NCI-H345 treated with DMSO at 0.1 percent for 48 hours (cell line): ENCODE measurements around the gene LRIT3.

Experiments
- DNase-seq: peaks from one replicate; lab custom pipeline; 2025; ENCODE audit not compliant: unreplicated experiment; lab: John Stamatoyannopoulos, UW

Gene LRIT3

GRCh38 chr4:109847896-109848442 lies at the start of gene LRIT3:
LRIT3 (plus strand) TSS chr4:109848107; CDS start chr4:109848202, 95 bp downstream.
- no peak for DNase-seq

- no peak for DNase-seq
Observed at GRCh38 chr4:109798866-109799265, 49.0 kb upstream of the LRIT3 start.

GRCh38 chr4:109801099-109801789 lies 46.7 kb upstream of the LRIT3 start:
- no peak for DNase-seq

GRCh38 chr4:109801895-109802319 lies 46.0 kb upstream of the LRIT3 start, which contains the start of gene CFI:
CFI (minus strand) TSS chr4:109801999; CDS start chr4:109801971, 28 bp downstream.
- no peak for DNase-seq

- DNase-seq: peak; percentile 31
Observed at GRCh38 chr4:109803924-109804571, 43.9 kb upstream of the LRIT3 start.

- DNase-seq: no peak
Observed at GRCh38 chr4:109809655-109810054, 38.3 kb upstream of the LRIT3 start.

- no peak for DNase-seq
Observed at GRCh38 chr4:109810552-109811387, 37.1 kb upstream of the LRIT3 start.

- no peak for DNase-seq
Observed at GRCh38 chr4:109811707-109812106, 36.2 kb upstream of the LRIT3 start.

GRCh38 chr4:109815151-109816081 lies 32.5 kb upstream of the LRIT3 start, which contains the start of gene GAR1:
GAR1 (plus strand) TSS chr4:109815762; CDS start chr4:109816165, 403 bp downstream.
- peak; percentile 76 for DNase-seq

GRCh38 chr4:109816082-109816442 lies 31.8 kb upstream of the LRIT3 start:
- no peak for DNase-seq

- DNase-seq: no peak
Observed at GRCh38 chr4:109816894-109817293, 31.0 kb upstream of the LRIT3 start.

GRCh38 chr4:109818268-109818667 lies 29.6 kb upstream of the LRIT3 start:
- DNase-seq: no peak

- DNase-seq: no peak
Observed at GRCh38 chr4:109820563-109820962, 27.3 kb upstream of the LRIT3 start.

GRCh38 chr4:109821185-109821584 lies 26.7 kb upstream of the LRIT3 start:
- DNase-seq: no peak

- DNase-seq: no peak
Observed at GRCh38 chr4:109826719-109827118, 21.2 kb upstream of the LRIT3 start.

- no peak for DNase-seq
Observed at GRCh38 chr4:109827672-109828071, 20.2 kb upstream of the LRIT3 start, which contains the start of gene RRH. RRH (plus strand) TSS chr4:109827972; CDS start chr4:109828028, 56 bp downstream.

GRCh38 chr4:109833756-109834155 lies 14.2 kb upstream of the LRIT3 start:
- DNase-seq: no peak

- DNase-seq: no peak
Observed at GRCh38 chr4:109836985-109837384, 10.9 kb upstream of the LRIT3 start.

GRCh38 chr4:109846395-109847098 lies 1.4 kb upstream of the LRIT3 start:
- DNase-seq: no peak
